ENCODE data around the gene RBP5.
A peak's percentile ranks its signal among the peaks of the same experiment; 100 is the strongest.

Gene RBP5, protein sequence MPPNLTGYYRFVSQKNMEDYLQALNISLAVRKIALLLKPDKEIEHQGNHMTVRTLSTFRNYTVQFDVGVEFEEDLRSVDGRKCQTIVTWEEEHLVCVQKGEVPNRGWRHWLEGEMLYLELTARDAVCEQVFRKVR

GRCh38 chr12:7128681-7129286 is at the start of gene RBP5:
Gene RBP5 (minus strand): TSS chr12:7128889. CDS start chr12:7128775, 114 bp downstream.
- Mint-ChIP-seq H3K9me3 (ENCODE audit: low read depth) (no peaks in the 10 kb centered on the region), H3K36me3 (no peaks in the 10 kb centered on the region), H3K27me3 (no peaks in the 10 kb centered on the region), H3K27ac (no peak within 1 kb of the TSS), H3K4me3 (peak within 1 kb of the TSS; percentile 94), H3K4me1 (ENCODE audit: low read depth) (peaks cover 30% of the 10 kb centered on the region)

DNA sequence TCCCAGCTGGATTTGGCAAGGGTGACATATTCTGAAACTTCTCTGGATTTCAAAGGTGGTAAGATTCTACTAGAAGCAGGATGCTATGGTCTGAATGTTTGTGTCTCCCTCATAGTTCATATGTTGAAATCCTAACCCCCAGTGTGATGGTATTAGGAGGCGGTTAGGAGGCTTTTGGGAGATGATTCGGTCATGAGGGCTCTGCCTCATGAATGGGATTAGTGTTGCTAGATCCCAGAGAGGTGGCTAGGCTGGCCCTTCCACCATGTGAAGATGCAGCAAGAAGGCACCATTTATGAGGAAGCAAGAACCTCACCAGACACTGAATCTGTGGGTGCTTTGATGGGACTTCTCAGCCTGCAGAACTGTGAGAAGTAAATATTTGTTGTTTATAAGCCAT is 49.8 kb upstream of the RBP5 start:
- Mint-ChIP-seq H3K4me1 (ENCODE audit: low read depth) (no peaks in the 10 kb centered on the region), H3K27me3 (peaks cover 20% of the 10 kb centered on the region), H3K27ac (no peak overlapping the region), H3K9me3 (ENCODE audit: low read depth) (no peaks in the 10 kb centered on the region), H3K4me3 (no peak overlapping the region), H3K36me3 (peaks cover 3% of the 10 kb centered on the region)

DNA sequence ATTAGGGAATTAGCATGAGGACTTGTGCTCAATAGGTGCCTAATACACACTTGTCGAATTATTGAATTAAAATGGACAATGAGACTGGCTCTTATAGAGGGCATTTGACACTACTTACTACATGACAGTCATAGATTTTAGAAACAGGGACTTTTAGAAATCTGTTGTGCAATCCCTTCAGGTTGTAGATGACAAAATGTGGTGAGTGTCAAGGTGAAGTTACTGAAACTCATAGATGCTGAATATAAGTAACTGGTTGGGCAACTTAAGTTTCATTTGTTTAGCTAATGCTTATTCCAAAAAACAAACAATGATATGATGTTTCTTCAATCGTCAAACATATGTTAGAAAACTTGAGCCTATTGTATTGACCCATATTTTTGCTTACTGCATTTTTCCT is 47.9 kb upstream of the RBP5 start:
- Mint-ChIP-seq H3K9me3 (ENCODE audit: low read depth) (peaks cover 5% of the 10 kb centered on the region), H3K4me3 (no peak overlapping the region), H3K27me3 (peaks cover 22% of the 10 kb centered on the region), H3K27ac (no peak overlapping the region), H3K36me3 (peaks cover 5% of the 10 kb centered on the region), H3K4me1 (ENCODE audit: low read depth) (no peaks in the 10 kb centered on the region)

GRCh38 chr12:7175493-7175892 is 46.8 kb upstream of the RBP5 start:
- Mint-ChIP-seq H3K27ac (no peak overlapping the region), H3K36me3 (peaks cover 6% of the 10 kb centered on the region), H3K4me3 (no peak overlapping the region), H3K9me3 (ENCODE audit: low read depth) (peaks cover 9% of the 10 kb centered on the region), H3K4me1 (ENCODE audit: low read depth) (no peaks in the 10 kb centered on the region), H3K27me3 (peaks cover 24% of the 10 kb centered on the region)

DNA sequence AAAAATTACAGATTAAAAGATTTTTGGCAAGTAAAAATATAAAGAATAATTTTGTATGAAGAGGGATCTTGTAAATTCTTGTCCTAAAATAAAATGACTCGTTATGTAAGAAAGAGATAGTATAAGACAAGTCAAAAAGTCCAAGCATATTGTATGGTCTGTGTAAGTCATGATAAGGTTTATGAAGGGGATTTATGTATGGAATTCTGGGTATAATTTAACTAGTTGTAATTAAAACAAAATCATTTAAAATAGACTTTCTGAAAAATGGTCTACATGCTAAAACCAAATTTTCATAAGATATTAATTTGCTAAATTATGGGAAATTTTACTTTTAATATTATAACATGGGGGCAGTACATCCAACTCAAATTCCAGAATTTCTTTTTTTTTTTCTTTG is 43.2 kb upstream of the RBP5 start:
- H3K36me3 Mint-ChIP-seq = peaks cover 7% of the 10 kb centered on the region
- H3K27me3 Mint-ChIP-seq = peaks cover 22% of the 10 kb centered on the region
- no peak overlapping the region for H3K4me3 Mint-ChIP-seq
- peaks cover 11% of the 10 kb centered on the region for H3K9me3 Mint-ChIP-seq (ENCODE audit: low read depth)
- no peaks in the 10 kb centered on the region for H3K4me1 Mint-ChIP-seq (ENCODE audit: low read depth)
- no peak overlapping the region for H3K27ac Mint-ChIP-seq

- no peaks in the 10 kb centered on the region for H3K4me1 Mint-ChIP-seq (ENCODE audit: low read depth)
- H3K9me3 Mint-ChIP-seq (ENCODE audit: low read depth) = peaks cover 11% of the 10 kb centered on the region
- peaks cover 19% of the 10 kb centered on the region for H3K27me3 Mint-ChIP-seq
- H3K4me3 Mint-ChIP-seq = no peak overlapping the region
- no peak overlapping the region for H3K27ac Mint-ChIP-seq
- H3K36me3 Mint-ChIP-seq = peaks cover 7% of the 10 kb centered on the region
Observed at GRCh38 chr12:7169951-7170350, 41.3 kb upstream of the RBP5 start.

DNA sequence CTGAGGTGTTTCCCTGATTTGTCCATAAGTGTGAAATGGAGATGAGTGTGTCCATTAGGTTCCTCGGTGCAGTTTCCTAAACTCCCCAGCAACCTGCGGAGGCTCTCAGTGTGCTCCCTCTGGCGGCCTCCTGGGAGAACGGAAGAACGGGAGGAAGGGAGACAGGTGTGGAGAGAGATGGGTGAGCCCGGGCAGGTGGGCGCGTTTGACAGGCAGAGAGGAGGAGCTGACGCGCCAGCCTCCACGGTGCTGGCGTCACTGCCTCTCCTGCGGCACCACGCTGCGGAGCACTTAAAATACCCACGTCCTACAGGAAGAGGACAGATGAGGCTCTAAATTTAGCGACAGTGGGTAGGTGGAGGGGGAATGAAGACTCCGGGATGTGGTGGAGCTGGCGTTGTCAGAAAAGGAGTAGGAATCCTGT is 34.0 kb upstream of the RBP5 start:
- Mint-ChIP-seq H3K4me1 (ENCODE audit: low read depth) (peaks cover 13% of the 10 kb centered on the region), H3K36me3 (no peaks in the 10 kb centered on the region), H3K27me3 (peaks cover 10% of the 10 kb centered on the region), H3K4me3 (peak overlapping the region; percentile 54), H3K27ac (no peak overlapping the region), H3K9me3 (ENCODE audit: low read depth) (no peaks in the 10 kb centered on the region)

GRCh38 chr12:7161811-7162210 is 33.1 kb upstream of the RBP5 start:
- Mint-ChIP-seq H3K9me3 (ENCODE audit: low read depth) (no peaks in the 10 kb centered on the region), H3K27me3 (peaks cover 4% of the 10 kb centered on the region), H3K4me3 (no peak overlapping the region), H3K27ac (no peak overlapping the region), H3K4me1 (ENCODE audit: low read depth) (peaks cover 13% of the 10 kb centered on the region), H3K36me3 (no peaks in the 10 kb centered on the region)

- H3K9me3 Mint-ChIP-seq (ENCODE audit: low read depth) = no peaks in the 10 kb centered on the region
- no peak overlapping the region for H3K27ac Mint-ChIP-seq
Observed at GRCh38 chr12:7161327-7161726, 32.6 kb upstream of the RBP5 start.

DNA sequence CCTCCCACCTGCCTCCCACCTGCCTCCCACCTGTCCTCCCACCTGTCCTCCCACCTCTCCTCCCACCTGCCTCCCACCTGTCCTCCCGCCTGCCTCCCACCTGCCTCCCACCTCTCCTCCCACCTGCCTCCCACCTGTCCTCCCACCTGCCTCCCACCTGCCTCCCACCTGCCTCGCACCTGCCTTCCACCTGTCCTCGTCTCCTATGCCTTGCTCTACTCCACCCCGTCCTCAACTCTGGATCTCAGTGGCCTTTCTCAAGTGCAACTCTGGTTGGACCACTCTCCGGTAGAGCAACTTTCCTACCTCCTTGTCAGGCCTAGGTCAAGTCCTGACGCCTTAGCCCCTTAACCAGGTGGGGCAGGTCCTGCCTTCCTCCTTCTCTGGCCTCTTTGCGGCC is 31.5 kb upstream of the RBP5 start:
- peaks cover 2% of the 10 kb centered on the region for H3K27me3 Mint-ChIP-seq
- H3K4me1 Mint-ChIP-seq (ENCODE audit: low read depth) = peaks cover 13% of the 10 kb centered on the region
- no peaks in the 10 kb centered on the region for H3K9me3 Mint-ChIP-seq (ENCODE audit: low read depth)
- no peaks in the 10 kb centered on the region for H3K36me3 Mint-ChIP-seq
- no peak overlapping the region for H3K4me3 Mint-ChIP-seq
- no peak overlapping the region for H3K27ac Mint-ChIP-seq

More at GRCh38 chr12:7161327-7161726, 32.6 kb upstream of the RBP5 start:
- H3K36me3 Mint-ChIP-seq = no peaks in the 10 kb centered on the region
- H3K27me3 Mint-ChIP-seq = peaks cover 2% of the 10 kb centered on the region
- peaks cover 13% of the 10 kb centered on the region for H3K4me1 Mint-ChIP-seq (ENCODE audit: low read depth)
- H3K4me3 Mint-ChIP-seq = no peak overlapping the region

GRCh38 chr12:7158781-7159609 is 30.3 kb upstream of the RBP5 start:
- H3K4me3 Mint-ChIP-seq = no peak overlapping the region
- no peaks in the 10 kb centered on the region for H3K9me3 Mint-ChIP-seq (ENCODE audit: low read depth)
- no peaks in the 10 kb centered on the region for H3K36me3 Mint-ChIP-seq
- H3K4me1 Mint-ChIP-seq (ENCODE audit: low read depth) = peaks cover 13% of the 10 kb centered on the region
- no peak overlapping the region for H3K27ac Mint-ChIP-seq
- H3K27me3 Mint-ChIP-seq = peaks cover 2% of the 10 kb centered on the region

DNA sequence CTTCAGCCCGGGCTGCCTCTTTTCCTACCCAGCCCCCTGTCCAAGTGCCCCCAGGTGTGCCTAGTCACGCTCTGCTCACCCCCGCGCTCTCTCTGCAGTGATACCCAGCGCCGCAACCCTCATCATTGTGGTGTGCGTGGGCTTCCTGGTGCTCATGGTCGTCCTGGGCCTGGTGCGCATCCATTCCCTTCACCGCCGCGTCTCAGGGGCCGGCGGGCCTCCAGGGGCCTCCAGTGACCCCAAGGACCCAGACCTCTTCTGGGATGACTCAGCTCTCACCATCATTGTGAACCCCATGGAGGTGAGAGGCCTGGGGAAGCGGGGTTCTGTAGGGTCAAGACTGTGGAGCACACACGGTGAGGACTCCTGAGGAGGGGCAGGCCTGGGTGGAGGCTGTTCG is 28.7 kb upstream of the RBP5 start:
- H3K4me1 Mint-ChIP-seq (ENCODE audit: low read depth) = peaks cover 5% of the 10 kb centered on the region
- no peaks in the 10 kb centered on the region for H3K27me3 Mint-ChIP-seq
- no peak overlapping the region for H3K4me3 Mint-ChIP-seq
- no peaks in the 10 kb centered on the region for H3K36me3 Mint-ChIP-seq
- H3K27ac Mint-ChIP-seq = no peak overlapping the region
- H3K9me3 Mint-ChIP-seq (ENCODE audit: low read depth) = no peaks in the 10 kb centered on the region

DNA sequence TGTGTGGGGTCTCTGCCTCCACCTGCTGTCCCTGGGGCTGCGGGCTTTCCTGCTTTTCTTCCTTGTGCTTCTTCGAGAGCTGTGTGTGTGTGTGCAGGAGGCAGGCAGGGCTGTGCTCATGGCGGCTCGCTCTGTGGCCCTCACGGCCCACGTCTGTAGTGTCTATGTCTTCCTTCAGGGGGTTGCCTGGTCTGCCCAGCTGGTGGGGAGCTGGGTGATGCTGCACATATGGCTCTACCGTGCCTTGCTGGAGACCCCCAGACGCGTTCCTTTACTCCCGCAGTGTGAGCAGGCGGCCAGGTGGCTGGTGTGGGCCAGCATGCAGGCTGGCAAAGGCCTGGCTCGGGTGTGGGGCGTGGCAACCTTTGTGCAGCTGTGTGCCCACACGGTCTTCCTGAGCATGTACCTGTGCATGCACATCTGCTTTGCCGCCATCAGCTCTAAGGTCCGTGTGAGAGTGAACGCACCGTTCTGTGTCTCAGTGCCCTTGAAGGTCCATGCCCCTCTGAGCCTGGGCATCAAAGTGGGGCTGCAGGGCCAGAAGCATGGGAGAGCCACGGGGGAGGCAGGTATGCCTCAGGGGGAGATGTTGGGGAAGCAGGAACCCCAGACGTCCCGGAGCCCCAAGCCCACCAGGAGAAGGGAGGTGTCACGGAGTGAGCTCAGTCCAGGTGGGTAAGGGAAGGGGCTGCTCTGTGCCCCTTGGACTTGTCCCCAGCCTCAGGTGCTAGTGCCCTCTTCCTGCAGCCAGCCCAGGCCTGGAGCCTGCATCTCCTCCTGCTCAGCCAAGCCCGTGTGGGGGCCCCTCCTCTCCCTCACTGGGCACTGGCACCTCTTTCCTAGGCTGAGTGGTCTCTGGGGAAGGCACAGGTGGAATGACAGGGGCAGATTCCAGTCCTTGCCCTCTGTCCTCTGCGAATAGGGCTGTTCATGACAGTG is 27.8 kb upstream of the RBP5 start:
- Mint-ChIP-seq H3K27ac (no peak overlapping the region), H3K9me3 (ENCODE audit: low read depth) (no peaks in the 10 kb centered on the region), H3K4me1 (ENCODE audit: low read depth) (peaks cover 4% of the 10 kb centered on the region)

GRCh38 chr12:7155471-7156034 is 26.9 kb upstream of the RBP5 start:
- H3K36me3 Mint-ChIP-seq = peaks cover 2% of the 10 kb centered on the region
- H3K4me1 Mint-ChIP-seq (ENCODE audit: low read depth) = peaks cover 2% of the 10 kb centered on the region
- no peaks in the 10 kb centered on the region for H3K27me3 Mint-ChIP-seq
- H3K4me3 Mint-ChIP-seq = no peak overlapping the region
- H3K27ac Mint-ChIP-seq = no peak overlapping the region
- H3K9me3 Mint-ChIP-seq (ENCODE audit: low read depth) = no peaks in the 10 kb centered on the region

More for the DNA sequence above, 27.8 kb upstream of the RBP5 start:
- Mint-ChIP-seq H3K27me3 (no peaks in the 10 kb centered on the region), H3K4me3 (no peak overlapping the region), H3K36me3 (no peaks in the 10 kb centered on the region)

All from activated naive CD8-positive, alpha-beta T cell (primary cell).